GM18951 (cell line): ENCODE results near the gene ROS1.

Source experiments
- POLR2A ChIP-seq: IDR thresholded peaks from 4 replicates; pipeline ENCODE4 v1.6.1; 2011; ENCODE audit warnings: mild to moderate bottlenecking; ENCODE audit not compliant: insufficient read length, insufficient read depth; ENCODE audit errors: extremely low read depth
- in situ Hi-C: fragments of 300-500 bp; cut with MboI; formaldehyde crosslinking; loops from one replicate; pipeline ENCODE4 v1.12.0; 2022; ENCODE audit warnings: low sequenced_read_pairs, mixed read lengths, inconsistent platforms; ENCODE audit not compliant: unreplicated experiment

Gene ROS1

GRCh38 chr6:117451671-117452070 is 25.9 kb upstream of the ROS1 start:
- in situ Hi-C loops: no loop called here
- no peak for TF ChIP-seq POLR2A

- in situ Hi-C loops: loop anchor here (10.0 kb wide), 1 partner anchor 105 kb away; no protein-coding TSS in a partner anchor
- no peak for TF ChIP-seq POLR2A
Observed at GRCh38 chr6:117449549-117450439, 24.1 kb upstream of the ROS1 start.

- no peak for TF ChIP-seq POLR2A
- in situ Hi-C loops: loop anchor here (10.0 kb wide), 1 partner anchor 106 kb away; no protein-coding TSS in a partner anchor
Observed at GRCh38 chr6:117448732-117449485, 23.2 kb upstream of the ROS1 start.

GRCh38 chr6:117448011-117448410 is 22.3 kb upstream of the ROS1 start:
- in situ Hi-C loops: loop anchor here (10.0 kb wide), 1 partner anchor 107 kb away; no protein-coding TSS in a partner anchor
- TF ChIP-seq POLR2A: no peak

- in situ Hi-C loops: loop anchor here (10.0 kb wide), 1 partner anchor 108 kb away; no protein-coding TSS in a partner anchor
- TF ChIP-seq POLR2A: no peak
Observed at GRCh38 chr6:117446861-117447260, 21.1 kb upstream of the ROS1 start.

- TF ChIP-seq POLR2A: no peak
- in situ Hi-C loops: loop anchor here (10.0 kb wide), 1 partner anchor 110 kb away; no protein-coding TSS in a partner anchor
Observed at GRCh38 chr6:117444600-117444999, 18.9 kb upstream of the ROS1 start.

- in situ Hi-C loops: loop anchor here (10.0 kb wide), 1 partner anchor 112 kb away; no protein-coding TSS in a partner anchor
Observed at GRCh38 chr6:117442313-117442712, 16.6 kb upstream of the ROS1 start.

- in situ Hi-C loops: loop anchor here (10.0 kb wide), 1 partner anchor 113 kb away; no protein-coding TSS in a partner anchor
- TF ChIP-seq POLR2A: no peak
Observed at GRCh38 chr6:117441824-117442264, 16.1 kb upstream of the ROS1 start.

- no peak for TF ChIP-seq POLR2A
- in situ Hi-C loops: loop anchor here (10.0 kb wide), 1 partner anchor 114 kb away; no protein-coding TSS in a partner anchor
Observed at GRCh38 chr6:117440706-117441525, 15.2 kb upstream of the ROS1 start.

- TF ChIP-seq POLR2A: no peak
- in situ Hi-C loops: no loop called here
Observed at GRCh38 chr6:117432273-117432672, 6.5 kb upstream of the ROS1 start.

GRCh38 chr6:117423754-117424153 is 2.0 kb downstream of the ROS1 start:
- in situ Hi-C loops: no loop called here
- TF ChIP-seq POLR2A: no peak

GRCh38 chr6:117418320-117418719 is 7.4 kb downstream of the ROS1 start:
- TF ChIP-seq POLR2A: no peak
- in situ Hi-C loops: no loop called here
